Measurements from ENCODE around the gene AR.

GRCh38 chrX:67673741-67674274 lies 130.0 kb downstream of the AR start:
- TF ChIP-seq CTCF (IDR thresholded peaks at IDR 0.05; ENCODE audit: insufficient read depth, low read depth, low read length) (no peak), EZH2 (IDR thresholded peaks at IDR 0.05; ENCODE audit: insufficient read depth, low read length) (no peak)
